GM12878 (cell line): ENCODE measurements around the gene PHF21B. TPM values are rescaled to one million over a fixed set of nuclear protein-coding genes. Genes with fewer than 3 reads are reported as not detected.

Experiments used
- ATAC-seq: fragments of 200-7000 bp; cut with Tn5 transposase; 3 replicates; pipeline ENCODE4 v1.9.1; 2020; ENCODE audit warnings: mild to moderate bottlenecking, moderate library complexity
- BruUV-seq: library from RNA; stranded (reverse); fragments of 400-500 nt; replicated peaks from 2 replicates; lab custom pipeline; 2021; lab: Mats Ljungman, UMichigan
- CTCF ChIA-PET: fragments of 300-600 bp; sonication (Branson Sonifier 250); formaldehyde crosslinking; extraction: SDS; loops from one replicate; lab custom pipeline; 2021; ENCODE audit warnings: inconsistent platforms; lab: Yijun Ruan, JAX
- POLR2A ChIA-PET: fragments of 350-600 bp; formaldehyde crosslinking; extraction: SDS; loops from one replicate; lab custom pipeline; 2021; ENCODE audit warnings: inconsistent platforms; lab: Charles Lee
- RAD21 ChIA-PET: fragments of 300-600 bp; sonication (Branson Sonifier 250); formaldehyde crosslinking; loops from one replicate; lab custom pipeline; 2023; ENCODE audit warnings: antibody characterized with exemption; ENCODE audit not compliant: unreplicated experiment; lab: Charles Lee
- SMC1A ChIA-PET: fragments of 300-600 bp; sonication (Branson Sonifier 250); formaldehyde crosslinking; loops from one replicate; lab custom pipeline; 2023; ENCODE audit not compliant: unreplicated experiment, uncharacterized antibody; lab: Charles Lee
- DNase-seq: peaks from one replicate; pipeline ENCODE4 v3.0.0-alpha.2; 2011; ENCODE audit warnings: low read depth, low spot score
- FAIRE-seq: peaks from 3 replicates; lab custom pipeline; 2011; peaks lifted over from hg19 to GRCh38; lab: Jason Lieb, UNC
- H2AFZ ChIP-seq: 2 replicates; pipeline ENCODE4 v1.6.0; 2011; ENCODE audit warnings: low read depth, low read length, control low read depth; ENCODE audit not compliant: control insufficient read depth
- H3K27ac ChIP-seq: 2 replicates; pipeline ENCODE4 v1.5.1; 2011; ENCODE audit warnings: control low read depth; ENCODE audit not compliant: control insufficient read depth, insufficient read depth
- H3K27me3 ChIP-seq, 2 experiments: replicated peaks in 1 of 2; 2 replicates each; pipeline versions ENCODE4 v1.6.0 to v1.6.1; 2011; ENCODE audit warnings: low read length in 1 of 2; ENCODE audit not compliant: control insufficient read depth in 2 of 2, insufficient read depth in 2 of 2
- H3K36me3 ChIP-seq, 2 experiments: 2 replicates each; pipeline ENCODE4 v1.5.1; 2011; ENCODE audit warnings: low read length in 1 of 2; ENCODE audit not compliant: control insufficient read depth in 2 of 2, insufficient read depth in 2 of 2
- H3K4me1 ChIP-seq: 2 replicates; pipeline ENCODE4 v1.6.1; 2011; ENCODE audit warnings: mild to moderate bottlenecking, low read length, moderate library complexity, mixed read lengths; ENCODE audit not compliant: control insufficient read depth, insufficient read depth
- H3K4me2 ChIP-seq: 2 replicates; pipeline ENCODE4 v1.6.0; 2011; ENCODE audit warnings: control low read depth; ENCODE audit not compliant: control insufficient read depth, insufficient read depth
- H3K4me3 ChIP-seq: fragments of 200-600 bp; sonication (generic); 2 replicates; pipeline ENCODE4 v1.5.1; 2016
- H3K79me2 ChIP-seq: 2 replicates; pipeline ENCODE4 v1.6.0; 2011; ENCODE audit warnings: low read length; ENCODE audit not compliant: control insufficient read depth, insufficient read depth
- H3K9ac ChIP-seq: 2 replicates; pipeline ENCODE4 v1.8.0; 2011; ENCODE audit warnings: low read length, control low read depth, mixed read lengths; ENCODE audit not compliant: control insufficient read depth, insufficient read depth
- H3K9me3 ChIP-seq: replicated peaks from 3 replicates; pipeline ENCODE4 v1.5.1; 2011; ENCODE audit warnings: mild to moderate bottlenecking, low read length; ENCODE audit not compliant: control insufficient read depth, insufficient read depth
- H4K20me1 ChIP-seq: 2 replicates; pipeline ENCODE4 v1.6.0; 2011; ENCODE audit not compliant: control insufficient read depth, insufficient read depth
- BCL11A ChIP-seq: IDR thresholded peaks from 2 replicates; pipeline ENCODE4 v1.6.1; 2011; ENCODE audit warnings: low read depth, low read length
- CBFB ChIP-seq: IDR thresholded peaks from 2 replicates; pipeline ENCODE4 v1.6.1; 2016; ENCODE audit warnings: antibody characterized with exemption, low read depth
- CREM ChIP-seq: IDR thresholded peaks from 2 replicates; pipeline ENCODE4 v1.6.1; 2014; ENCODE audit warnings: antibody characterized with exemption, low read depth
- CTCF ChIP-seq, 3 experiments: IDR thresholded peaks in 2 of 3; conservative IDR thresholded peaks in 1 of 3; 2 replicates each; pipeline ENCODE4 v1.5.1; 2011; ENCODE audit warnings: low read depth in 3 of 3, low read length in 3 of 3, mild to moderate bottlenecking in 3 of 3, control low read depth in 2 of 3, moderate library complexity in 2 of 3, inconsistent platforms in 1 of 3, mixed read lengths in 1 of 3; ENCODE audit not compliant: control insufficient read depth in 2 of 3, insufficient read depth in 1 of 3; ENCODE audit errors: extremely low read depth in 1 of 3
- JUNB ChIP-seq: IDR thresholded peaks from 2 replicates; pipeline ENCODE4 v1.6.1; 2016; ENCODE audit warnings: antibody characterized with exemption, mild to moderate bottlenecking
- KAT2A ChIP-seq: conservative IDR thresholded peaks from 2 replicates; pipeline ENCODE4 v1.6.1; 2011; ENCODE audit warnings: low read depth, low read length; ENCODE audit not compliant: control insufficient read depth
- KDM1A ChIP-seq: fragments of 200-600 bp; sonication (generic); IDR thresholded peaks from 2 replicates; pipeline ENCODE4 v1.6.1; 2016; ENCODE audit warnings: borderline replicate concordance
- LARP7 ChIP-seq: fragments of 450-650 bp; IDR thresholded peaks from 2 replicates; pipeline ENCODE4 v1.6.1; 2017; ENCODE audit warnings: mild to moderate bottlenecking
- PAX8 ChIP-seq: fragments of 450-650 bp; IDR thresholded peaks from 2 replicates; pipeline ENCODE4 v1.6.1; 2017; ENCODE audit warnings: mild to moderate bottlenecking, moderate library complexity
- PKNOX1 ChIP-seq: fragments of 450-650 bp; IDR thresholded peaks from 2 replicates; pipeline ENCODE4 v1.6.1; 2016; ENCODE audit warnings: mild to moderate bottlenecking
- RAD21 ChIP-seq: IDR thresholded peaks from 2 replicates; pipeline ENCODE4 v1.6.1; 2011; ENCODE audit warnings: mild to moderate bottlenecking, low read depth, low read length, moderate library complexity; ENCODE audit not compliant: insufficient read depth
- SREBF2 ChIP-seq: IDR thresholded peaks from 2 replicates; pipeline ENCODE4 v1.6.1; 2012; ENCODE audit warnings: mild to moderate bottlenecking, low read length
- SUZ12 ChIP-seq: fragments of 200-600 bp; sonication (generic); IDR thresholded peaks from one replicate; pipeline ENCODE4 v1.6.1; 2018; ENCODE audit warnings: antibody characterized with exemption, mild to moderate bottlenecking; ENCODE audit not compliant: unreplicated experiment
- ZNF274 ChIP-seq: IDR thresholded peaks from one replicate; pipeline ENCODE4 v1.8.0; 2011; ENCODE audit not compliant: insufficient read length, insufficient read depth
- ZNF622 ChIP-seq: fragments of 450-650 bp; IDR thresholded peaks from 2 replicates; pipeline ENCODE4 v1.6.1; 2017; ENCODE audit warnings: mild to moderate bottlenecking, inconsistent platforms
- ZZZ3 ChIP-seq: IDR thresholded peaks from 2 replicates; pipeline ENCODE4 v1.6.1; 2011; ENCODE audit warnings: low read depth; ENCODE audit not compliant: control insufficient read depth, insufficient read length
- WGBS: methylation state at CpG from one replicate; pipeline ENCODE4 v1.1.6; 2016; ENCODE audit warnings: low lambda C conversion rate; ENCODE audit not compliant: insufficient replicate concordance, insufficient coverage; ENCODE audit errors: missing lambda C conversion rate; 5-methylcytosine and 5-hydroxymethylcytosine counted together
- in situ Hi-C: fragments of 300-500 bp; cut with MboI; formaldehyde crosslinking; loops from 9 replicates; pipeline ENCODE4 v1.14.3; 2018; ENCODE audit warnings: mixed read lengths
- intact Hi-C: fragments of 100-400 bp; cut with micrococcal nuclease; formaldehyde crosslinking; loops from one replicate; pipeline ENCODE4 v1.14.2; 2022; ENCODE audit not compliant: unreplicated experiment
- polyA plus RNA-seq, 11 experiments: library from polyadenylated mRNA; depleted of rRNA in 4 of 11; unstranded in 6 of 11; stranded (reverse) in 5 of 11; fragments of >200 nt; fragmentation: Nextera tagmentation in 4 of 11; fragmentation: Illumina TruSeq in 1 of 11; extraction: Ambion mirVana in 4 of 11; extraction: Trizol in 1 of 11; gene quantifications; 1 replicate in 1 of 11; 2 replicates in 10 of 11; pipeline versions ENCODE4 v1.2.1 to v1.2.3, GENCODE V29; 2011 to 2016; ENCODE audit warnings: inconsistent platforms in 2 of 11, missing spikeins in 2 of 11, low read depth in 1 of 11
- total RNA-seq, 4 experiments: library from RNA; depleted of rRNA in 3 of 4; stranded (reverse); fragments of >200 nt in 3 of 4; fragmentation: Illumina TruSeq in 1 of 4; extraction: Trizol in 1 of 4; gene quantifications; 2 replicates each; pipeline versions ENCODE4 v1.2.1 to v1.2.3, GENCODE V29; 2013 to 2021
- TF ChIP-seq, protein P1 (sequence below): IDR thresholded peaks from 2 replicates; pipeline ENCODE4 v1.6.1; 2012; ENCODE audit warnings: low read depth, low read length, improper control_type of control experiment
- TF ChIP-seq, protein P2 (sequence below): IDR thresholded peaks from 2 replicates; pipeline ENCODE4 v1.6.1; 2011; ENCODE audit warnings: mild to moderate bottlenecking, low read depth, low read length, moderate library complexity; ENCODE audit not compliant: insufficient replicate concordance
- TF ChIP-seq, protein P3 (sequence below): fragments of 450-650 bp; formaldehyde crosslinking; IDR thresholded peaks from 2 replicates; pipeline ENCODE4 v1.4.0; 2022; ENCODE audit warnings: mild to moderate bottlenecking, moderate library complexity

The PHF21B gene
- total and polyA plus RNA-seq, 10 of the 15 experiments (the other 5 are each of a cell fraction or from before 2014, with no cell fraction given): 0.03 to 0.35 TPM; not detected in 8

DNA sequence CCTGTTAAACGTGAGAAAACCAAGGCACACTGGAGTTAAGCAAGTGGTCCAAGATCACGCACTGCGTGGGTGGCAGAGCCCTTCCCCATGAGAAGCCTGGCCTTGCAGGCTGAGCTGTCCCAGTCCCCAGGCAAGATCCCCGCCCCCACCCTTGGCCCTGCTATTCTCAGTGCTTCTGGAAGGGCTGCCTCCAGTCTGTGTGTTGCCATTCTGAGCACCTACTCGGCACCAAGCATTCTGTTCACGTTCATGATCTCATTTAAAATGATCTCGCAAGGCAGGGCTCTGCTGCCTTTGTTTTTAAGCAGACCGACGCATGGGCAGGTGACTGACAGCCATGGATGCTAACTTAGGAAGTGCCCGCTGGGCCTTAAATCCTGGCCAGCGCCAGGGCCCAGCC lies 62.8 kb downstream of the PHF21B start:
- CTCF ChIA-PET: no interaction called here
- Histone ChIP-seq H3K4me3 (no peak overlapping the region), H4K20me1 (no peaks in the 10 kb centered on the region), H3K4me2 (no peak overlapping the region), H3K9me3 (no peaks in the 10 kb centered on the region; the same call in 2 of the 3 replicates), H3K27me3 (peaks cover 0 to 5% of the 10 kb centered on the region in 2 experiments; a peak in 3 of 4 replicates), H3K27ac (no peak overlapping the region), H3K9ac (no peak overlapping the region), H3K4me1 (no peaks in the 10 kb centered on the region), H3K79me2 (no peaks in the 10 kb centered on the region), H2AFZ (no peak overlapping the region), H3K36me3 (no peaks in the 10 kb centered on the region; a peak in 1 of 4 replicates)
- ATAC-seq (no peak), DNase-seq (no peak), FAIRE-seq (no peak)
- no TSS peak for BruUV-seq
- SMC1A ChIA-PET: no interaction called here
- intact Hi-C loops (no loop called here), in situ Hi-C loops (no loop called here)
- RAD21 ChIA-PET: no interaction called here
- POLR2A ChIA-PET: no interaction called here
- WGBS: 53% methylated on average over 11 of the region's 11 CpGs
- TF ChIP-seq KAT2A: no peak
- TF ChIP-seq RAD21: no peak
- TF ChIP-seq, protein P1, sequence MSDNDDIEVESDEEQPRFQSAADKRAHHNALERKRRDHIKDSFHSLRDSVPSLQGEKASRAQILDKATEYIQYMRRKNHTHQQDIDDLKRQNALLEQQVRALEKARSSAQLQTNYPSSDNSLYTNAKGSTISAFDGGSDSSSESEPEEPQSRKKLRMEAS: no peak
- no peak for TF ChIP-seq PKNOX1
- no peak for TF ChIP-seq ZNF622
- TF ChIP-seq CBFB: no peak
- TF ChIP-seq SUZ12: no peak
- no peak for TF ChIP-seq CTCF (IDR thresholded peaks at IDR 0.05 in 2 of 3, conservative IDR thresholded peaks at IDR 0.05 in 1 of 3; ENCODE audit: control insufficient read depth in 2 of 3, extremely low read depth in 1 of 3, insufficient read depth in 1 of 3, low read depth in 3 of 3, low read length in 3 of 3)
- no peak for TF ChIP-seq ZZZ3
- no peak for TF ChIP-seq SREBF2
- TF ChIP-seq, protein P2, sequence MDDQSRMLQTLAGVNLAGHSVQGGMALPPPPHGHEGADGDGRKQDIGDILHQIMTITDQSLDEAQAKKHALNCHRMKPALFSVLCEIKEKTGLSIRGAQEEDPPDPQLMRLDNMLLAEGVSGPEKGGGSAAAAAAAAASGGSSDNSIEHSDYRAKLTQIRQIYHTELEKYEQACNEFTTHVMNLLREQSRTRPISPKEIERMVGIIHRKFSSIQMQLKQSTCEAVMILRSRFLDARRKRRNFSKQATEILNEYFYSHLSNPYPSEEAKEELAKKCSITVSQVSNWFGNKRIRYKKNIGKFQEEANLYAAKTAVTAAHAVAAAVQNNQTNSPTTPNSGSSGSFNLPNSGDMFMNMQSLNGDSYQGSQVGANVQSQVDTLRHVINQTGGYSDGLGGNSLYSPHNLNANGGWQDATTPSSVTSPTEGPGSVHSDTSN: no peak
- TF ChIP-seq, protein P3, sequence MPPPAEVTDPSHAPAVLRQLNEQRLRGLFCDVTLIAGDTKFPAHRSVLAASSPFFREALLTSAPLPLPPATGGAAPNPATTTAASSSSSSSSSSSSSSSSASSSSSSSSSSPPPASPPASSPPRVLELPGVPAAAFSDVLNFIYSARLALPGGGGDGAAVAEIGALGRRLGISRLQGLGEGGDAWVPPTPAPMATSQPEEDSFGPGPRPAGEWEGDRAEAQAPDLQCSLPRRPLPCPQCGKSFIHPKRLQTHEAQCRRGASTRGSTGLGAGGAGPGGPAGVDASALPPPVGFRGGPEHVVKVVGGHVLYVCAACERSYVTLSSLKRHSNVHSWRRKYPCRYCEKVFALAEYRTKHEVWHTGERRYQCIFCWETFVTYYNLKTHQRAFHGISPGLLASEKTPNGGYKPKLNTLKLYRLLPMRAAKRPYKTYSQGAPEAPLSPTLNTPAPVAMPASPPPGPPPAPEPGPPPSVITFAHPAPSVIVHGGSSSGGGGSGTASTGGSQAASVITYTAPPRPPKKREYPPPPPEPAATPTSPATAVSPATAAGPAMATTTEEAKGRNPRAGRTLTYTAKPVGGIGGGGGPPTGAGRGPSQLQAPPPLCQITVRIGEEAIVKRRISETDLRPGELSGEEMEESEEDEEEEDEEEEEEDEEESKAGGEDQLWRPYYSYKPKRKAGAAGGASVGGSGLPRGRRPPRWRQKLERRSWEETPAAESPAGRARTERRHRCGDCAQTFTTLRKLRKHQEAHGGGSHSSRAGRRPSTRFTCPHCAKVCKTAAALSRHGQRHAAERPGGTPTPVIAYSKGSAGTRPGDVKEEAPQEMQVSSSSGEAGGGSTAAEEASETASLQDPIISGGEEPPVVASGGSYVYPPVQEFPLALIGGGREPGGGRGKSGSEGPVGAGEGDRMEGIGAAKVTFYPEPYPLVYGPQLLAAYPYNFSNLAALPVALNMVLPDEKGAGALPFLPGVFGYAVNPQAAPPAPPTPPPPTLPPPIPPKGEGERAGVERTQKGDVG (CRISPR knock-in tag): no peak
- TF ChIP-seq PAX8: no peak
- TF ChIP-seq CREM: no peak
- no peak for TF ChIP-seq ZNF274
- TF ChIP-seq BCL11A: no peak
- no peak for TF ChIP-seq LARP7
- no peak for TF ChIP-seq KDM1A
- TF ChIP-seq JUNB: no peak
